ENCODE data around the gene PLXNB1.
"Not testable (repeated sequence)": the region's sequence is repeated elsewhere in the genome, so short reads cannot be mapped to it uniquely, and the experiment has no call there.

Gene PLXNB1

DNA sequence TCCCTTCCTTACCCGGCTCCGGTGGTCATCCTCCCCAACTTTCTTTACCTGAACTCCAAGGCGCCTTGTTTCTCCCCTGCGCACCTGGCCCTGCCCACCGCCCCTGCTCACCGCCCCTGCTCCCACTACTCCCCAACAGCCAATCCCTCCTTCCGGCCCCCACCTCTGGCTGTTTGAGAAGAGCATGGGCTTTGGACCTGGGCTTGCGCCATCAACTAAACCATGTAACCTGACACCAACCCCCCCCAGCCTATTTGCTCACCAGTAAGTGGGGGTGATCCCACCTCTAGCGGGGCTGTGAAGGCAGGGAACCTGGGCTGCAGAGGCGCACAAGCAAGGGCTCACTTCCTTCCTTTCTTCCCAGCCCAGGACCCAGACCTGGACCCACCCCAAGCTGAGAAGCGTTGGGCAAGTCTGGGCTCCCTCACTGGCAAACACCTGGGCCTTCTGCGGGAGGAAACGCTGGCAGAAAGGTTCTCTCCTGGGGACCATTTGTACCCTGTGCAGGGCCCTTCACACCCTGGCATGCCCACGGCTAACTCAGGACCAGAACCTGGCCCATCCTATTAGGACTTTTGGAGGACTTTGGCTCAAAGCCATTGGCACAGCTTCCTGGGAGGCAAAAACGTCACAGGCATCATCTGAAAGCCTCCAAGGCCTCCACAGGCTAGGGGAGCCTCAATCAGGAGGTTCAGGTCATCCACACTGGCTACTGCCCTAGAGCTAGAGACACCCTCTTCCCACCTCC, at the start of gene PLXNB1:
PLXNB1 (minus strand) TSS at position 127 of the 748 bp plus-strand sequence. CDS start 5,475 bp downstream, outside the sequence.
- no peak for DNase-seq

DNA sequence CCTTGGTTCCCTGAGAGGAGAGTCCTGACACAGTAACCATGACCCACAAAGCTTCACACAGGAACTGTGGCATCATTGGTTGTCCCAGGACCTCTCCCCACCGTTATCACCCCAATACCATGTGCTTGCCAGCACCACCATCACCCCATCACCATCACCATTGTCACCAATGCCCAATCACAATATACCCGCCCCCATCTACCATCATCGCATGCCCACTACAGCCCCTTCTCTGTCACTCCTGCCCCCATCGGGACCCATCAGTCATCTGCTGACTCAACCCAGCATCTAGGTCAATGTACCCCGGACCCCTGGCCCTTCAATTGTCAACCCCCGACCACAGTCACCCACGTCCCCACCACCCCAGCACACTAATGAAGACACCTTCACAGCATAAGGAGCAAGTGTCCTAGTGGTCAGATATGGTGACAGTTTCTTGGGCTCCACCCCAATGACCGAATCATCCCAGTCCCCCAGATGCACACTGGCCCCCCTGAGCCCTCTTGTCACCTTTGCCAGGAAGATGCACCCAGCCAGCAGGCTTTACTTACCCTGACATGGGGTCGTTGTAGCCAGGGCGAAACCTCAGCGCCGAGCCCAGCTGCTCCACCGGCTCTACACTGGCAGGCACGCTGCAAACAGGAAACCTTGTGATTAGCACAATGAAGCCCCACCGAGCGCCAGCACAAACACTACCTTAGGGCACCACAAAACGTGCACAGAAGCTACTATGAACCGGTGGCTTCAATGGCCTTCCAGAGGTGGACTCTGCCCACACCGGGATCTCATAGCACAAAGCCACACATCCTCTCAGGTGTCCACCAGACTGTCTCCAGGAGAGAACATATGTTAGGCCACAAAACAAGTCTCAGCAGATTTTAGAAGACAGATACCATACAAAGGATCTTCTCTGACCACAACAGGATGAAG, 49.0 kb upstream of the PLXNB1 start:
- DNase-seq = peak; percentile 75

DNA sequence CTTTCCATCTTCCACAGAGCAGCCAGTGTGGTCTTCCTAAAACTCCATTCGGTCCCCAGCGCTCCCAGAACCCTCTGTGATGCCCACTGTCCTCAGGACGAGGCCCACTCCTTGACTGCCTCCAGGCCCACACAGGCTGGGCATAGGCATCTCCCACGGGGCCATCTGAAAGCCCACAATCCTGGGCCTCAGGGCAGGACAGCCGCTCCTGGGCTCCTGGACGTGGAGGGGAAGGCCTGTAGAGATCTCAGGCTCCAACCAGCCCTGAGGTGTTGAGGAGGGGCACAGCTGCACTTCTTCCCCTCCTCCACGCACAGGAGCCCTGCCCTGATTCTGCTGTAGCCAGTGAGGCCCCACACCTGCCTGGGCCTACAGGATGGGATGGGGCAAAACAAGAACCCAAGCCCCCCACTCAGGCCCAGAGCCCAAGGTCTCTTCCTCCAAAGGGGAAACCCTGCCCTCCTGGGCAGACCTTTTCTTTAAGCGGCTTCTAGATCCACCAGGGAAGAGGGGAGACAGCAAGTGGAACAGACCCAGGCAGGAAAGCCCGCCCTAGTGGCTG, 48.2 kb upstream of the PLXNB1 start:
- no peak for DNase-seq

- DNase-seq = no peak
These were observed 46.7 kb upstream of the PLXNB1 start for GRCh38 chr3:48476426-48477053.

GRCh38 chr3:48475188-48475587, 45.3 kb upstream of the PLXNB1 start:
- DNase-seq = no peak

DNA sequence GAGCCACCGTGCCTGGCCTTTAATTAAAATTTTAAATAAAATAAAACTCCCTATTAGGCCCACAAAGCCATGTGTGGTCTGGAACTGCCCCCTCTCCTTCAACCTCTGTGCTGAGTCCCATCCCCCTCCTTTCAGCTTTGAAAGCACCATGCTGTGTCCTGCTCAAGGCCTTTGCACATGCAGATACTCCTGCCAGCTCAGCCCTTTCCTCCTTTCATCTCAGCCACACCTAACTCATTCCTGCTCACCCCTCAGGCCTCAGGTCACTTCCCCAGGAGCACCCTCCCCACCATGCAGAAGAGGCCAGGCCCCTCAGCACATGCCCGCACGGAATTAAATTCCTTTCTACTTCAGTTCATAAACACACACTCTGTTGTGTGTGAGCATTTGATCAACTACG, 44.7 kb upstream of the PLXNB1 start:
- no peak for DNase-seq

- not testable (repeated sequence) for DNase-seq
These were observed 44.1 kb upstream of the PLXNB1 start for GRCh38 chr3:48474031-48474430.

DNA sequence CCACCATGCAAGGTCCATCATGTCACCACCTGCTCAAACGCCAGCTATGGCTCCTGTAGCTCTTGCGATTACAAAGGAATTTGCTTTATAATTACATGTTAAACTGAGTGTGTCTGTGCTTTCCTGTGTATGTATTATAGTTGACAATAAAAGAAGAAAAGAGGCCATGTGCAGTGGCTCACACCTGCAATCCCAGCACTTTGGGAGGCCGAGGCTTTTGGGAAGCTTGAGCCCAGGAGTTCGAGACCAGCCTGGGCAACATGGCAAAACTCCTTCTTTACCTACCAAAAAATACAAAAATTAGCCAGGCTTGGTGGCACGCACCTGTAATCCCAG, 43.7 kb upstream of the PLXNB1 start:
- no peak for DNase-seq

- DNase-seq = peak; percentile 97
These were observed 43.2 kb upstream of the PLXNB1 start for GRCh38 chr3:48472923-48473616.

GRCh38 chr3:48472673-48472922, 42.7 kb upstream of the PLXNB1 start:
- DNase-seq = no peak

GRCh38 chr3:48470286-48470685, 40.4 kb upstream of the PLXNB1 start:
- DNase-seq = no peak

DNA sequence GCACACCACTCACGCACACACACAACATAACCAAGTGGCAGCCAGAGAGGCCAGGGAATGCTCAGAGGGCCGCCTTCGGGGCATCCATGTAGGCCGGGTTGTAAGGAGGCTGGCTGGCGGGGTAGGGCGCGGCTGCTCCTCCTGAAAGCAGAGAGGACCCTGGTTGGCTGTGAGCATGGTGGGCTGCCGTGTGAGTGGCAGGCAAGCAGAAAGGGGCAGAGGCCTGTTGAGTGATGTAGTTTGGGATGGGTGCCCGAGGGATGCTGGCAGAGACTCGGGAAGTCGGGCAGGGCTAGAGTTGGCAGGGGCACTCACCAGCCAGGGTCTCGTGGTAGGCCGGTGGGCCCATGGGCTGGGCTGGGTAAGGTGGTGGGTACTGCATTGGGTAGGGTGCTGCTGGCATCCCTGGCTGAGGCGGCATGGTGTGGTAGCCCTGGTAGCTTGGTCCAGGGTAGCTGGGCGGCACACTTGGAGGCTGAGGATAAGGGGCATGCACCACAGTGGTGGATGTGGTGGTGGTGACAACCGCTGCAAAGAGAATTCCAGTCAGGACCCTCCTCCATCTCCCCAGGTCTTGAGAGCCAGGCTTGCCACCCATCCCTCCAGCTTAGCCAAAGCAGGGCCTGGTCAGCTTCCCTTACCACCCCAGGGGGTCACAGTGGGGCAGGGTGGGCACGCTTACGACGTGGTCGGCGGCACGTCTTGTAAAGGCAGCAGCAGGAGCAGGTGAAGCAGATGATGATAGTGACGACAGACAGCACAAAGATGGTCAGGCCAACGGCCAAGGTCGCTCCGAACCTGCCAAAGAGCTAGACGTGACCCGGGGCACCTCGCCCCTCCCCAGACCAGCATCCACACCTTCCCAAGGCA, 39.4 kb upstream of the PLXNB1 start:
- DNase-seq = no peak

- DNase-seq = no peak
These were observed 38.4 kb upstream of the PLXNB1 start for GRCh38 chr3:48468329-48468731.

DNA sequence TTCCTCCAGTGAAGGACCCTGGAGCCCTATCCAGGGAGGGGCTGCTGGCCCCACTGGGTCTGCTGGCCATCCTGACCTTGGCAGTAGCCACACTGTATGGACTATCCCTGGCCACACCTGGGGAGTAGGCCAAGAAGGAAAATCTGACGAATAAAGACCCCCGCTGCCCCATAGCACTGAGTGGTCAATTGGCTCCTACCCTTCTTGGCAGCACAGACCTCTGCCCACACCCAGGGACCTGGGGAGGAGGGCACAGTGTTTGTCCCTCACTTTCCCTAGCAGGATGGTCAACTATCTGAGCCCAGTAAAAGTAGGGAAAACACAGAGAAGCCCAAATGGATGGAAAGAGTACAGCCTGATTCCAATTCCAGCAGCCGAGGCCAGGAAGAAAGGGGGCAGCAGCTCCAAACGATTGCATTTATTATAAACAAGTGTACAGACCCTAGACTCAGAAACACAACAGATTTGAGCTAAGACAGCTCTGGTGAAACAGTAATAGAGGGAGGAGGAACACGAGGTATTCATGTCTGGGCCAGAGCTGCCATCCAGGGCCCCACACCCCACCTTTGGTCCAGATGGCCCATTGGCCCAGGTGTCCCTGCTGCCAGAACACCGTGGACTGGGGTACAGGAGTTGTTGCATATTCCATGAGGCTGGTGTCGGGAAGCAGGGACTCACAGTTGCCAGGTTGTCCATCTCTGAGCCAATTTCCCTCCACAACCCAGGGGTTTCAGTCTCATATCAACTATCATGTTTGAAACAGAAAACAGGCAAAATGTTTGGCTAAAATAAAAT, 37.8 kb upstream of the PLXNB1 start:
- DNase-seq = no peak

GRCh38 chr3:48467110-48467454, 37.2 kb upstream of the PLXNB1 start:
- DNase-seq = no peak

DNA sequence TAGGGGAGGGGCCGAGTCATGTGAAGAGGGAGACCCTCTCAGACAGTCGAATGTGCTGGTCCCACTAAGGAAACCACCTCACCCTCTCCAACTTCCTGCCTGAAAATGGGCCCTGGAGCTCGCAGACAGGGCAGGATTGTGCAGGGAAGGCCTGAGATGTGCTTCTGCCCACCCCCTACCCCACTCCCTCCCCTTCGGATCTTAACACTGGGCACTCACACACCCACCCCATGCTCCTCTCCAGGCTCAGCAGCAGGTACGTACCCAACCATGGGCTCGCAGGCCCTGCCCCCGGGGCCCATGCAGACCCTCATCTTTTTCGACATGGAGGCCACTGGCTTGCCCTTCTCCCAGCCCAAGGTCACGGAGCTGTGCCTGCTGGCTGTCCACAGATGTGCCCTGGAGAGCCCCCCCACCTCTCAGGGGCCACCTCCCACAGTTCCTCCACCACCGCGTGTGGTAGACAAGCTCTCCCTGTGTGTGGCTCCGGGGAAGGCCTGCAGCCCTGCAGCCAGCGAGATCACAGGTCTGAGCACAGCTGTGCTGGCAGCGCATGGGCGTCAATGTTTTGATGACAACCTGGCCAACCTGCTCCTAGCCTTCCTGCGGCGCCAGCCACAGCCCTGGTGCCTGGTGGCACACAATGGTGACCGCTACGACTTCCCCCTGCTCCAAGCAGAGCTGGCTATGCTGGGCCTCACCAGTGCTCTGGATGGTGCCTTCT, 36.7 kb upstream of the PLXNB1 start:
- peak; percentile 43 for DNase-seq

DNA sequence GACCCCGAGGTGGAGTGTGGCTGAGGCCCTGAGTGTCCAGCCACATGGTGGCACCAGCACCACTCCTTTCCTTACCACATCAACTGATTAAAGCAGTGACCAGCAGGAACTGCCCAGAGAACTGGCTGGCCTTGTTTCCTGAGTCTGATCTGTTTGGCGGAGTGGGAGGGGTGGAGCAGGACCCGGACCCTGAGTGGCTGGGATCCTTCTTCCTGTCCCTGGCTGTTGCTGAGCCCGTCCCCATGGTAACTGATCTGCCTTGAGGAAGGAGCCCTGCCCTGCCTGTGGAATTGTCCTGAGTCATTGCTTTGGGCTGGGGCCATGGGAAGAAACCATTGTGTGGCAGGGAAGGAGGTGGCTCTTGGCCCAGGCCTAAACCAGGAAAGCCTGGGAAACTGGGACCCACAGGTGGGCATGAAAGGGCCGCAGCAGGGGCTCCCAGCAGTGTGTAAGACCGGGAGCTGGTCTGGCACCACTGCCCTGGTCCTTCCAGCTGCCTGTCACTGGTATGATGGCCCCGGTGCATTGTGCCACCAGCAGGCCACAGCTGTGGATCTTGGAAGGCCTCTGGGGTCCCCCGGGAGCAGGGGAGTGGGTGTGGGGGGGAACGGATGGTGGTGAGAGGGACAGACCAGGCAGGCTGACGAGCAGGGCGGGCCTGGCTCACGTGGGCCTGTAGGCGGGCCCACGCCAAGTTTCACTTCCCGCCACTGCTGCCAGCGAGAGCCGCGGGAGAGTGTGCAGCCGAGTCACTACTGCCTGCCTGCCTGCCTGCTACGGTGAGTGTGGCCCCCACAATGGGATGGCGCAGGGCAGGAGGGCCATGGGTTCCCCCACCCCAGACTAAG, 35.9 kb upstream of the PLXNB1 start:
- DNase-seq = peak; percentile 82

DNA sequence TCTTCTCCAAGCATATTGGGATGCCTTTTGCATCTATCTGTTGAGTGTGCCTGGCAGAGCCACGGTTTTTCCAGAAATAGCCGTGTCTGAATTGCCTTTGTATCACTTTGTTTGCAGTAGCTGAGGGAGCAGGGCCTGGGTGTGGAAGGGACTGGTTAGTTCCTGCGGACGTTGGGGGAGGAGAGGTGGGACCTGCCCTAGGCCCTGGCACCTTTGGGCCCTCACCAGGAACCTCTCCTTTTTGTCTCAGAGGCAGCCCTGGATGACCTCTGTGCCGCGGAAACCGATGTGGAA, 35.3 kb upstream of the PLXNB1 start:
- DNase-seq = no peak

DNA sequence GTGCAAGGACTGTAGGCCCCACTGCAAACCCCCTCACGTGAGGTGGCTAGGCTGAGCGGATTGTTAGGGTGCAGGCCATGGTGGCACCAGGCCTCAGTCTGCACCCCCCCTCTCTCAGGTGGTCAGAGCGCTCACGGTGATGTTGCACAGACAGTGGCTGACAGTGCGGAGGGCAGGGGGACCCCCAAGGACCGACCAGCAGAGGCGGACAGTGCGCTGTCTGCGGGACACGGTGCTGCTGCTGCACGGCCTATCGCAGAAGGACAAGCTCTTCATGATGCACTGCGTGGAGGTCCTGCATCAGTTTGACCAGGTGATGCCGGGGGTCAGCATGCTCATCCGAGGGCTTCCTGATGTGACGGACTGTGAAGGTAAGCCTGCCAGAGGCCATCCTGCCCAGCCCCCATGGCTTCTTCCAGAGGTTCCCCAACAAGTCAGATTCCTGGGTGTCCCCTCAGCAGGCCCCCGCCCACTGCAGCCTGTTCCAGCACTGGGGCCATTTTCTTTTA, 34.9 kb upstream of the PLXNB1 start:
- DNase-seq = no peak

DNA sequence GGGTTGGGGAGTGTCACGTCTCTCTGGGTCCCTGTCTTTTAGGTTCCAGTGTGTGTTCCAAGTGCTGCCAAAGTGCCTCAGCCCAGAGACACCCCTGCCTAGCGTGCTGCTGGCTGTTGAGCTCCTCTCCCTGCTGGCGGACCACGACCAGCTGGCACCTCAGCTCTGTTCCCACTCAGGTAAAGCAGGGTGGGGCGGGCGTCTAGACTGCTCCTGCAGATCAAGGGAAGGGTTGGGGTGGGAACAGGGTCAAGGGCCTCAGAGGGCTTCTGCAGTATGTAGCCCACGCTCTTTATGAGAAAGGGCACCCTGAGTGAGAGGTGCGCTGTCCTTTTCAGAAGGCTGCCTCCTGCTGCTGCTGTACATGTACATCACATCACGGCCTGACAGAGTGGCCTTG, 33.8 kb upstream of the PLXNB1 start:
- DNase-seq = no peak

Data from CD4-positive, alpha-beta T cell treated with Interleukin-21 for 1 hour (primary cell).